ENCODE measurements around the gene ABTB1.

GRCh38 chr3:127688416-127689265 lies 15.9 kb downstream of the ABTB1 start:
- TF ChIP-seq MAX (IDR thresholded peaks at IDR 0.05; ENCODE audit: low read depth) (no peak), CTCF (IDR thresholded peaks at IDR 0.05) (no peak), FOXM1 (IDR thresholded peaks at IDR 0.05; ENCODE audit: low read depth) (no peak), SMC3 (IDR thresholded peaks at IDR 0.05; ENCODE audit: low read depth, low read length) (no peak), FOXJ3 (CRISPR knock-in tag; IDR thresholded peaks at IDR 0.05) (no peak), TAF1 (IDR thresholded peaks at IDR 0.05; ENCODE audit: borderline replicate concordance, low read depth, low read length) (no peak), CHD2 (IDR thresholded peaks at IDR 0.05; ENCODE audit: low read length, partially characterized antibody) (no peak), YY1 (IDR thresholded peaks at IDR 0.05; ENCODE audit: low read depth) (no peak), RAD21 (IDR thresholded peaks at IDR 0.05; ENCODE audit: low read length) (no peak), GABPA (IDR thresholded peaks at IDR 0.05; ENCODE audit: low read depth) (no peak), EP300 (IDR thresholded peaks at IDR 0.05; ENCODE audit: borderline replicate concordance in 1 of 2, low read depth in 1 of 2, low read length in 1 of 2) (no peak)
- TF ChIP-seq, protein P1, sequence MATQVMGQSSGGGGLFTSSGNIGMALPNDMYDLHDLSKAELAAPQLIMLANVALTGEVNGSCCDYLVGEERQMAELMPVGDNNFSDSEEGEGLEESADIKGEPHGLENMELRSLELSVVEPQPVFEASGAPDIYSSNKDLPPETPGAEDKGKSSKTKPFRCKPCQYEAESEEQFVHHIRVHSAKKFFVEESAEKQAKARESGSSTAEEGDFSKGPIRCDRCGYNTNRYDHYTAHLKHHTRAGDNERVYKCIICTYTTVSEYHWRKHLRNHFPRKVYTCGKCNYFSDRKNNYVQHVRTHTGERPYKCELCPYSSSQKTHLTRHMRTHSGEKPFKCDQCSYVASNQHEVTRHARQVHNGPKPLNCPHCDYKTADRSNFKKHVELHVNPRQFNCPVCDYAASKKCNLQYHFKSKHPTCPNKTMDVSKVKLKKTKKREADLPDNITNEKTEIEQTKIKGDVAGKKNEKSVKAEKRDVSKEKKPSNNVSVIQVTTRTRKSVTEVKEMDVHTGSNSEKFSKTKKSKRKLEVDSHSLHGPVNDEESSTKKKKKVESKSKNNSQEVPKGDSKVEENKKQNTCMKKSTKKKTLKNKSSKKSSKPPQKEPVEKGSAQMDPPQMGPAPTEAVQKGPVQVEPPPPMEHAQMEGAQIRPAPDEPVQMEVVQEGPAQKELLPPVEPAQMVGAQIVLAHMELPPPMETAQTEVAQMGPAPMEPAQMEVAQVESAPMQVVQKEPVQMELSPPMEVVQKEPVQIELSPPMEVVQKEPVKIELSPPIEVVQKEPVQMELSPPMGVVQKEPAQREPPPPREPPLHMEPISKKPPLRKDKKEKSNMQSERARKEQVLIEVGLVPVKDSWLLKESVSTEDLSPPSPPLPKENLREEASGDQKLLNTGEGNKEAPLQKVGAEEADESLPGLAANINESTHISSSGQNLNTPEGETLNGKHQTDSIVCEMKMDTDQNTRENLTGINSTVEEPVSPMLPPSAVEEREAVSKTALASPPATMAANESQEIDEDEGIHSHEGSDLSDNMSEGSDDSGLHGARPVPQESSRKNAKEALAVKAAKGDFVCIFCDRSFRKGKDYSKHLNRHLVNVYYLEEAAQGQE (IDR thresholded peaks at IDR 0.05; ENCODE audit: low read depth, low read length), result no peak
